Omental fat pad (tissue), 4 donors: ENCODE measurements around the gene RCBTB1. TPM values are rescaled to one million over a fixed set of nuclear protein-coding genes. Genes with fewer than 3 reads are reported as not detected.
"Not testable (repeated sequence)": the region's sequence is repeated elsewhere in the genome, so short reads cannot be mapped to it uniquely, and the experiment has no call there.

ENCODE experiments used
- ATAC-seq: fragments of 150-250 bp; one replicate; pipeline ENCODE4 v1.9.1; 2016; ENCODE audit warnings: mild to moderate bottlenecking, moderate library complexity; ENCODE audit not compliant: low FRiP score
- DNase-seq: peaks from one replicate; pipeline ENCODE4 v3.0.0-alpha.2; 2019; ENCODE audit warnings: low spot score
- total RNA-seq, 4 donors: library from RNA; depleted of rRNA; stranded (reverse); fragments of >200 nt; gene quantifications; one replicate each; pipeline ENCODE4 v1.1.0, GENCODE V29; 2016
- TF ChIP-seq, protein P1 (sequence below), 3 donors: fragments of 450-650 bp; IDR thresholded peaks; one replicate each; pipeline ENCODE4 v1.5.1; 2016 to 2017; ENCODE audit warnings: antibody characterized with exemption in 3 of 3, mild to moderate bottlenecking in 3 of 3, moderate library complexity in 2 of 3

RCBTB1 gene
- total RNA-seq, 4 donors from 2014 or later, result 8.4 to 17.5 (median 11.1) TPM

DNA sequence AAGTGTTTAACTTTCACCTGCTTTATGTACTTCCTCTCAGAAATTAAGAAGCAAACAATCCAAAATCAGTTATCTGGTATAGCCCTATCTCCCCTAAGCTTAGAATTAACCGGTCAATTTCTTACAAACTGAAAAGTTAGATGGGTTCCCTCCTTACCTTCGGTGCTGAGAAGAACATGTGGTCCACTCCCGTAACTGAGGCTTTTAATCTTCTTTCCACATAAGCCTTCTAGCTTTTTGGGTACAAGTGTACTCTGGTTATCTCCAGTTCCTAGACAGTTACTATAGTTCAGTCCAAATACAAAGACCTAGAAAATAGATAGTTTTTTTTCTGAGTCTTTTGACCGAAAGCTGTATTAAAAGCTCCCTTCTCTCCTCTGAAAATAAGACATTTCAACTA is 18.9 kb downstream of the RCBTB1 start:
- TF ChIP-seq, protein P1, sequence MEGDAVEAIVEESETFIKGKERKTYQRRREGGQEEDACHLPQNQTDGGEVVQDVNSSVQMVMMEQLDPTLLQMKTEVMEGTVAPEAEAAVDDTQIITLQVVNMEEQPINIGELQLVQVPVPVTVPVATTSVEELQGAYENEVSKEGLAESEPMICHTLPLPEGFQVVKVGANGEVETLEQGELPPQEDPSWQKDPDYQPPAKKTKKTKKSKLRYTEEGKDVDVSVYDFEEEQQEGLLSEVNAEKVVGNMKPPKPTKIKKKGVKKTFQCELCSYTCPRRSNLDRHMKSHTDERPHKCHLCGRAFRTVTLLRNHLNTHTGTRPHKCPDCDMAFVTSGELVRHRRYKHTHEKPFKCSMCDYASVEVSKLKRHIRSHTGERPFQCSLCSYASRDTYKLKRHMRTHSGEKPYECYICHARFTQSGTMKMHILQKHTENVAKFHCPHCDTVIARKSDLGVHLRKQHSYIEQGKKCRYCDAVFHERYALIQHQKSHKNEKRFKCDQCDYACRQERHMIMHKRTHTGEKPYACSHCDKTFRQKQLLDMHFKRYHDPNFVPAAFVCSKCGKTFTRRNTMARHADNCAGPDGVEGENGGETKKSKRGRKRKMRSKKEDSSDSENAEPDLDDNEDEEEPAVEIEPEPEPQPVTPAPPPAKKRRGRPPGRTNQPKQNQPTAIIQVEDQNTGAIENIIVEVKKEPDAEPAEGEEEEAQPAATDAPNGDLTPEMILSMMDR (IDR thresholded peaks at IDR 0.05), result no peak
- no peak for DNase-seq
- no peak for ATAC-seq

DNA sequence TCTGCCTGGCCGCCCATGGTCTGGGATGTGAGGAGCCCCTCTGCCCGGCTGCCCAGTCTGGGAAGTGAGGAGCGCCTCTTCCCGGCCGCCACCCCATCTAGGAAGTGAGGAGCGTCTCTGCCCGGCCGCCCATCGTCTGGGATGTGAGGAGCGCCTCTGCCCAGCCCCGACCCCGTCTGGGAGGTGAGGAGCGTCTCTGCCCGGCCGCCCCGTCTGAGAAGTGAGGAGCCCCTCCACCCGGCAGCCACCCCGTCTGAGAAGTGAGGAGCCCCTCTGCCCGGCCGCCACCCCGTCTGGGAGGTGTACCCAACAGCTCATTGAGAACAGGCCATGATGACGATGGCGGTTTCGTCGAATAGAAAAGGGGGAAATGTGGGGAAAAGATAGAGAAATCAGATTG is 19.9 kb downstream of the RCBTB1 start:
- not testable (repeated sequence) for DNase-seq, ATAC-seq

DNA sequence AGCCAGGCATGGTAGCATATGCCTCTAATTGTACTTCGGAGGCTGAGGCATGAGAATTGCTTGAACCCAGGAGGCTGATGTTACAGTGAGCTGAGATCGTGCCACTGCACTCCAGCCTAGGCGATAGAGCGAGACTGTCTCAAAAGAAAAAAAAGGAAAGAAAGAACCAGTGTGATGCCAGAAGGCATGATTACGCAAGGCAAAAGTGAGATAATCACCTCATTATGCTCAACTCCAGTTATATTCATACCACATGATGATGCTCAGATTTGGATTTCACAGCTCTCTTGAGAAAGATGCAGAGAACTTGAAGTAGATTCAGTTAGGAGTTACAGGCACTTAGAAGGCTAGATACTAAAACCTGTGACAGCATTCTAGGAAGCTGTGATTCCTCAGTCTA is 21.8 kb downstream of the RCBTB1 start:
- no peak for ATAC-seq
- TF ChIP-seq, protein P1 (IDR thresholded peaks at IDR 0.05), result no peak
- no peak for DNase-seq

DNA sequence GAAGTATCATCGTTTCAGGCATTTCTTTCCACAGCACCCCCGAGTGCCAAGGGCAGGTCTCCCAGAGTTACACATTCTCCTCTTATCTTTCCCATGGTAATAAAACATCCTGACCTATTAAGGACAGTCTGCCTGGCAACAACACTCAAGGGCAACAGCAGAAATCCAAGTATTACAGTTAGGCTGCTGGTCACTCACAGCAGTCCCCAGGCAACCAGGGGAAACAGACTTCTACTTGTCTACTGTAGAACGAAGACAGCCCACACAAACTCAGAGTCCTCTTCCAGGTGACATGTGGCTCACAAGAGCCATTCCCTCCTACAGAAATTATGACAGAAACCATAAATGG is 24.3 kb downstream of the RCBTB1 start:
- TF ChIP-seq, protein P1 (IDR thresholded peaks at IDR 0.05), result no peak
- ATAC-seq (peak; percentile 22), DNase-seq (no peak)

DNA sequence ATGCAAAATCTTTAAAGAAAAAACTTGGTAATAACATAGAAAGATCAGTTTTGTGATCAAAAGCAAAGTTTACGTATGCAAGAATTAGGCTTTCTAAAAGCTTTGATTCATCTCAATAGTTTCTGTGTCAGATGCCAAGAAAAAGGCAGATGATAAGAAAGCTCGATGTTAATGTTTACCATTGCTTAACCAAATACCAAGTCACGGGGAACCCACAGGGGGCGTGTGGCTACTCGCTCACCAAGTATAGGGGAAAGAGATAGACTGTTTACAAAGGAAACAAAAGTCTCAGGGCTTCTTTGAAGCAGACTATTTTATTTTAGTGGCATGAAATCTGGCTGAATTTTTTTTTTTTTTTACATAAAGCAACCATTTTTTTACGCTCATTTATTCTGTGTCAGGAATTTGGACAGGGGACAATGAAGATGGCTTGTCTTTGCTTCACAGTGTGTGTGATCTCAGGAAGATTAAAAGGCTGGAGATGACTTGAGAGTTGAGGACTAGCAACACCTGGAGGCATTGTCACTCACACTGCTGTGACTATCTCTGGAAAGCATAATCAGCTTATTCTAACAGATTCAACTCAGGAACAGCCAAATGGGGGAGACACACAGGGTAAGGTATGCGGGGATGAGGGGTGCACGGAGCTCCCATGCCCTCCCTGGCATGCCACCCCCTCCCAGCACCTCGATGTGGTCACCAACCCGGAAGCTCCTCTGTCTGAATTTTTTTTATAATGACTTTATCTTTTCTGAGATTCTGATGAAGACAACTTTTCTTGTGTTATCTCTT is 24.9 kb downstream of the RCBTB1 start:
- TF ChIP-seq, protein P1 (IDR thresholded peaks at IDR 0.05), result no peak
- peak; percentile 77 for ATAC-seq
- no peak for DNase-seq

DNA sequence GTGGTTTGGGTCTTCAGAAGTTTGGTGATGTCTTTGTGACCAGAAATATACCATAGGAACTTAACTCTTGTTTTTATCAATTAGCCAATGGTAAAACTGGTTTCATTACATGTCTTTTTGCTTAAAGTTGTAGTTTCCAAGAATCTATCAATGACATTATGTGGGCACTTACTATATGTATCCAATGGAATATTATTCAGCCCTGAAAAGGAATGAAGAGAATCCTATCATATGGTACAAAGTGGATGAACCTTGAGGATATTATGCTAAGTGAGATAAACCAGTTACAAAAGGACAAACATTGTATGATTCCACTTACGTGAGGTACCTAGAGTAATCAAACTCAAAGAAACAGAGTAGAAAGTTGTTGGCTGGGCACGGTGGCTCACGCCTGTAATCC is 26.4 kb downstream of the RCBTB1 start:
- DNase-seq, result no peak
- TF ChIP-seq, protein P1 (IDR thresholded peaks at IDR 0.05), result no peak
- no peak for ATAC-seq

DNA sequence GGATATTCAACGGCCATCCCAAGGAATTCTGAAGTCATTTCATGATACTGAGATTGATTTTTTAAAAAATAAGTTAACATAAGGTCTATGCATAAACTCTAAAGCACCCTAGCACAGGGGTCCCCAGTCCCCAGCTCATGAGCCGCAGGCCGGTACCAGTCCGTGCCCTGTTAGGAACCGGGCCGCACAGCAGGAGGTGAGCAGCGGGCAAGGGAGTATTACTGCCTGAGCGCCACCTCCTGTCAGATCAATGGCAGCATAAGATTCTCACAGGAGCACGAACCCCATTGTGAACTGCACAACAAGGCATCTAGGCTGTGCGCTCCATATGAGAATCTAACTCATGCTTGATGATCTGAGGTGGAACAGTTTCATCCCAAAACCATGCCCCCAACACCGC is 31.0 kb downstream of the RCBTB1 start:
- ATAC-seq (no peak), DNase-seq (no peak)
- TF ChIP-seq, protein P1 (IDR thresholded peaks at IDR 0.05), result no peak
